Measurements from ENCODE around the gene C22orf23.

Gene C22orf23

DNA sequence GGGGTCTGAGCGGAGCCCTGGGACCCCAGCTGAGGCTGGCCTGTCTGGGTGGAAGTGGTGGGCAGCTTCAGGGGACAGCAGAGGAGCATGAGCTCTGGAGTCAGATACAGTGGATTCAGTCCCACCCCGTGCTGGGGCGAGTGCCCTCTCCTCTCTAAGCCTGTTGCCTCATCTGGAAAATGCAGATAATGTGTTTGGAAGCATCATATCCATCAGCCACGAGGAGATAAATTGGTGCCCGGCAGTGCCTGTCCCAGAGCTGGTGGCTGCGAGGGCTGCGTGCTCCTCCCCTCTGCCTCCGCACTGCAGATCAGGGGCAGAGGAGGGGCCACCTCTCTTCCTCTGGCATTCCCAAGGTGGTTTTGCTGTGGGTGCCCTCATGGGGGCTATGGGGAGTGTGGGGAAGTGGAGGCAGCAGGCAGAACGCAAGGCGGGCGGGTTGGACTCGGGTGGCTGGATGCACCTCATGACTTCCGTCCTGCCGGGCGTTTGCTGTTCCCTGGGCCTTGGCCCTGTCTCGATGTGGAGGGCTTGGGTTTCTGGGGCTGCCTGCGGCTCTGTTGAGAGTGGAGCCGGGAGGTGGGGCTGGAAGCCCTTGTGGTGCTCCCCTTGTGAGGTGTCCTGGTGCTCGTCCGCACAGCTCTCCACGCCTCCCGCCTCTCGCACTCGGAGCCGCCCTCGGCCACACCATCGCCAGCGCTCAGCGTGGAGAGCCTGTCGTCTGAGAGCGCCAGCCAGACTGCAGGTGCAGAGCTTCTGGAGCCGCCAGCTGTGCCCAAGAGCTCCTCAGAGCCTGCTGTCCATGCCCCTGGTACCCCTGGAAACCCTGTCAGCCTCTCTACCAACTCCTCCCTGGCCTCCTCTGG, 26.4 kb downstream of the C22orf23 start:
- FAIRE-seq, result no peak
- DNase-seq (ENCODE audit: low spot score), result no peak

DNA sequence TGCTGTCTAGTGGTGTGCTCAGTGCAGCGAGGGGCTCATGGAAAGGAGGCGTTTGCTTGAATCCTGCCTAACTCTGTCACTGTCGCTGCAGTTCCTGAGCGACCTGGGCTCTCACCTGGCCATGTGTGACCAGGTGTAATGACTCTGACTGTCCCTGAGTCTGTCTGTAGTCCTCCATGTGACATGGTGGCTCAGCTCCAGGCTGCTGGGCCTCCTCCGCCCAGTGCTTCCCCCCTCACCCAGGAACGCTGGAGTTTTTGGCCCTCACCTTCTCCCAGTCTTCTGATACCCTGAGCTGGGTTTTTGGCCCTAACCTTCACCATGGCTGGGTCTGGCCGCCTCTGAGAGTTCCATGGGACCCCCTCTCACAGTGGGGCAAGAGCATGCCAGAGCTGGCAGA, 27.0 kb downstream of the C22orf23 start:
- FAIRE-seq, result no peak

DNA sequence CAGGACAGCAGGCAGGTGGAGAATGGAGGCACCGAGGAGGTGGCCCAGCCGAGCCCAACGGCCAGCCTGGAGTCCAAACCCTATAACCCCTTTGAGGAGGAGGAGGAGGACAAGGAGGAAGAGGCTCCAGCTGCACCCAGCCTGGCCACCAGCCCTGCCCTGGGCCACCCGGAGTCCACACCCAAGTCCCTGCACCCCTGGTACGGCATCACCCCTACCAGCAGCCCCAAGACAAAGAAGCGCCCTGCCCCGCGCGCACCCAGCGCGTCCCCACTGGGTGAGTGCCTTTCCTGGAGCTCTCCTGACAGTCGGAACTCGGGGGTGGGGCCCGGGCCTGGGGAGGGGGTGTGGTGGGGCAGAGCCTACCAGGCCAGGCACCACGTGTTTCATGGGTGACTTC, 27.6 kb downstream of the C22orf23 start:
- no peak for FAIRE-seq
- no peak for DNase-seq (ENCODE audit: low spot score)

More for the DNA sequence above, 27.0 kb downstream of the C22orf23 start:
- no peak for DNase-seq (ENCODE audit: low spot score)

DNA sequence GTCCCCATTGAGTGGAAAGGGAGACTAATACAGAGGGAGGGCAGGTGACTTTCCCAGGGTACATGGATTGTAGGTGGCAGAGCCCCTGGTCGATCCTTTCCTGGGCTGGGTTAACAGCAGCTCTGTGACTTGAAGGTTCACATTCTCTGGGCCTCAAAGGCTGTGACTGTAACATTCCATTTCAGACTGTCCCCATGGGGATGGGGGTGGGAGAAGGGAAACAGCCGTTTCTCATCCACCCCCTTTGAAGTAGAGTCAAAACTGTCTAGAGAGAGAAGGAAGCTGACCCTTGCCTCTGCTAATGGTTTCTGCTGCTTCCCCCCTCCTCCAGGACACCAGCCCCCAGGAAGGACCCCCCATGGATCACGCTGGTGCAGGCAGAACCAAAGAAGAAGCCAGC, 28.1 kb downstream of the C22orf23 start:
- no peak for DNase-seq (ENCODE audit: low spot score)
- FAIRE-seq, result no peak

DNA sequence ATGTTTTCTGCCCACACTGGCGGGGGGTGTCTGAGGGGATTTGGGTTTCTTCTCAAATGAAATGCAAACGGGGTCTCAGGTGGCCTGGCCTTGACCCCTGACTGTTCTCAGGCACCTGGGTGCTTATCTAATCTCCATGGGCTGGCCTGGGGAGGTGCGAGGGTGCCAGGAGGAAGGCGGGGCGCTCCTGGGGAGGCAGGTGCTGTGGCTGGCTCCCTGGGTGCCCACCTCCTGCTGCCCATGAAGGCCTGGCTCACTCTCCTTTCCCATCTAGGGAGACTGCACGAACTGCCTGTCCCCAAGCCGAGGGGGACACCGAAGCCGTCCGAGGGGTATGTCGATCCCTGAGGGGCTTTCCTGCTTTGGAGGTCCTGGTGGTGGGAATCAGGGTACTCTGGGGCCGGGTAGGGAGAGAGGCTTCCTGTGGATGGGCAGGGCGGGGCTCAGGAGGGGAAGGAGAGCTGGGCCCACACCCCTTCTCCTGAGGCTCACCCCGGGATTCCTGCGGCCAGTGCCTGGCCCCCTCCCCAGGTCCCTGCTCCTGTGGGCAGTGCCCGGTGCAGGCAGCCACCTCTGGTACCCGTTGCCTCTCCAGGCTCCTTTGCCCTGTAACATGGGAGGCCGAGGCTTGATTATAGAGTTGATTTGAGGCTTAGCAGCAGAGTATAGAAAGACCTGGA, 28.9 kb downstream of the C22orf23 start:
- FAIRE-seq, result no peak
- DNase-seq (ENCODE audit: low spot score), result no peak

DNA sequence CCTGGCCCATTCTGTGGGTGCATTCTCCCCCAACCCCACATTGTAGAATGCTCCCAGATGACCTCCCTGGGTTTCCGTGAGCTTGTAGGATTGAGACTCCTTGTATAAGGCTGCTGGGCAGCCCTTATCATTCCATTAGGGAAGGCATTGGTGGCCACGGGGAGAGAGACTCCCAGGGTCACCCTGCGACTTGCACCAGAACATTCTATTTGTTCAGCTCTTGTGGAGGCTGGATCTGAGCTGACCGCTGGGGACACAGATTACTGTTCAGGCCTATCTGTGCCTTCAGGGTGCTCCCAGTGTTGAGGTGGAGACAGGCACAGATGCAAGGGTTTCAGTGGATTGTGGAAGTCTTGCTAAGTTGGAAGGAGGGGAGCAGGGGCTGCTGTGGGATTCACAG, 29.5 kb downstream of the C22orf23 start:
- no peak for FAIRE-seq
- DNase-seq (ENCODE audit: low spot score), result no peak

DNA sequence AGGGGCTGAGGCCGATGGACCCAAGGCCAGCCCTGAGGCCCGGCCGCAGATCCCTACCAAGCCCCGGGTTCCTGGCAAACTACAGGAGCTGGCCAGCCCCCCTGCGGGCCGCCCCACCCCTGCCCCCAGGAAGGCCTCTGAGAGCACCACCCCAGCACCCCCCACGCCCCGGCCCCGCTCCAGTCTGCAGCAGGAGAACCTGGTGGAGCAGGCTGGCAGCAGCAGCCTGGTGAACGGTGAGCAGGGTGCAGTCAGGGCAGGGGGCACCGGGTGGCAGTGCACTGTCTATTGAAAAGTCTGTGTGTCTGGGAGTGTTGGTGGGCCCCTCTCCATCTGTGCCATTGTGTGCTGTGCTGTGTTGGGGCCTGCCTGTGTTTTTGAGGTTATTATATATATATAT, 31.2 kb downstream of the C22orf23 start:
- DNase-seq (ENCODE audit: low spot score) (no peak), FAIRE-seq (no peak)

DNA sequence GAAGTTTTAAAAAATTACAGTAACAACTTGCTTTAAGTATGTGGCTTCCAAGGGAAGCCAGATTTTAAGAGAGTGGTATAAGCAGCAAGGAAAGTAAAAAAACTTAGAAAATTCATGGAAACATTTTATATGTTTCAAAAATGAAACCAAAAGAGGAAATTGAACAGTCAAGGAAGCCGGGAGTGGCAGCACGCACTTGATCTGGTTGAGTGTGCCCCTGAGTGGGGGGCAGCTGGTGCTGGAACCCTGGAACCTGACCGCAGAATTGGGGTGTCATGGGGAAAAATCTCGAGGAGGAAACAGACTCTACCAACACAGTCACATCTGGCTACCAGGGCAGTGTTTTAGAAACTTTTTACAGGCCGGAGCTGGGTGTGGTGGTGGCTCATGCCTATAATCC, 33.3 kb downstream of the C22orf23 start:
- DNase-seq (ENCODE audit: low spot score), result no peak
- no peak for FAIRE-seq

DNA sequence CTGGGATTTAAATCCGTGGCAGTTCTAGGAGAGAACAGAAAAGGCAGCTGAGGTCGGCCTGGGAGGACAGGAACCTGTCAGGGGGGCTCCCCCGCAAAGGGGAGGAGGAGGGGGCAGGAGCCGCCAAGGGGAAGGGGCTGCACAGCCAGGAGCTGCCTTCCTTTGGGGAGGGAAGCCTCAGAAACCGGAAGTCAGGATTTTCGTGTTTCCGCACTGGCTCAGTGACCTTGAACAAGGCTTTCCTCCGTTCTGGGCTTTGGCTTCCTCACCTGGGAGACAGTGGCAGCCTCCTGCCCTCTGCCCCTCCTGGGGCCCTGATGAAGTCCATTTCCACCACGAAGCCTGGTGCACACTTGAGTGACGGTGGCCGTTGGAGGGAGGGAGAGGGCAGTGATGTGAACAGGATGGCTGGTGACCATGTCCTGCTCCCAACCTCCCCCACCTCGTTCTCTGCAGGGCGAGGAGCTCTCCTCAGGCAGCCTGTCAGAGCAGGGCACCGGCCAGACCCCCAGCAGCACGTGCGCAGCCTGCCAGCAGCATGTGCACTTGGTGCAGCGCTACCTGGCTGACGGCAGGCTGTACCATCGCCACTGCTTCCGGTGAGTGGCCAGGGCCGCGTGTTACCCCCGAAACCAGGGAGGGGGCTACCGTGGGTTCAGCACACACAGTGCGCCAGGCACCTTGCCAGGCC, 34.7 kb downstream of the C22orf23 start:
- no peak for DNase-seq (ENCODE audit: low spot score)
- FAIRE-seq, result no peak

DNA sequence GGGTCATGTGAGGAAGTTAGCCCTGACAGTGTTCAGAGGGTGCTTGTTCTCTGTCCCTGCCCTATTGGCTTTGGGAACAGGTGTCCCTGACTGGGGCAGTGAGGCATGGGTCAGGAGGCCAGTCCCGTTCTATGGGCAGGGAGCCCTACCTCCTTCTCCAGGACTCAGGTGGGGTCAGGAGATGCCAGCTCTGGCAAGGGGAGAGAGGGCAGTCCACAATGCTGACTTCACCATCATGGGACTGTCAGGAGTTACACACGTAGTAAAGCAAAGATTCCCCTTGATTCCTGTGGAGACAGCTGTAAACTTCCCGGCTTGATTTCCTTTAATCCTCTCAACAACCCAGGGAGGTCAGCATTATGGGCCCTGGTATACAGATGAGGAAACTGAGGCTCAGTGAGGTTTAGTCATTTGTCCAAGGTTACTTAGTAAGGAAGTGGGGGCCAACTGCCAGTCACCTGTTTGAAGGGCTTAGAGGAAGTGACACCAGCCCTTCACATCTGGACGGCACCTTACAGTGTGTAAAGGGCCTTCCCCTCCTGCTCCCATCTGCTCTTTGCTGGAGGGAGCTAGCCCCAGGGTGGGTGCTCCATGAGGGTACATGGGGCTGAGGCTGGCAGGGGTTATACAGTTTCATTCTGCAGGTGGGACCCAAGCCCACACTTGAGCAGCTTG, 35.4 kb downstream of the C22orf23 start:
- FAIRE-seq, result no peak

DNA sequence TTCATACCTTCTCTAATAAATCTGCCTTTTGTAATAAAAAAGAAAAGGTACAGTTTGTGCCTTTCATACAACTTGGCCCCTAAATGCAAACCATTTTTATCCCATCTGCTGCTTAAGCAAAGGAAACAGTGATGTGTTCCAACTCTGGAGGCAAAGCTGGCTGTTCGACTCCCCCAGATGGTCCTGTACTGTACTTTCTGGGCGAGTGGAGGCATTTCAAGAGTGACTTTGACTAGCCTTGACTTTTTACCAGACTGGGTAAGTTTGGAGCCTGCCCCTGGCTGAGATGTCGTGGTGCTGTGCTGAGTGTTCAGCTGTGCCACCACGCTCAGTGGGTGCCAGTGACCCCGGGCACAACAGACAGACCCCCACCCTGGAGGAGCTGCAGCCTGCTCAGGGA, 37.1 kb downstream of the C22orf23 start:
- DNase-seq (ENCODE audit: low spot score) (no peak), FAIRE-seq (no peak)

More for the DNA sequence above, 35.4 kb downstream of the C22orf23 start:
- no peak for DNase-seq (ENCODE audit: low spot score)

DNA sequence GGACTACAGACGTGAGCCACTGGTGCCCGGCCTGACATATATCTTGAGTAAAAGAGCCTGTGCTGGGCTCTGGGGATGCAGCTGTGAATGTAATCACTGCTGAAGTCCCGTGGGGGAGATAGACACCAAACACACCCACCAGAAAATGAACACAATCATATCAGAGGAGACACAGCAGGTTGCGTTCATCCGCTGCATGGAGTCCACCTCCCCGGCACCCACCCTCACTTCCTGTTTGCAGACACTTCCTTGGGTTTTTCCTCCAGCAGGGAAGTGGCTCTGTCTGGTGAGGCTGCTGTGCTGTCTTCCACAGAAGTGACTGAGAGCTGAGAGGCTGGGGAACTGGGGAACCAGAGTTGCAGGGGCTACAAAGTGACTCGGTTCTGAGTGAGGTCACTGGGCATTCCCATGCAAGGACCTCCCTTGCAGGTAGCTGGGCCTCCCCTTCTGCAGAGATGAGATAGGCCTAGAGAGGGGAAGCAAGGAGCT, 40.1 kb downstream of the C22orf23 start:
- DNase-seq (ENCODE audit: low spot score) (no peak), FAIRE-seq (no peak)

DNA sequence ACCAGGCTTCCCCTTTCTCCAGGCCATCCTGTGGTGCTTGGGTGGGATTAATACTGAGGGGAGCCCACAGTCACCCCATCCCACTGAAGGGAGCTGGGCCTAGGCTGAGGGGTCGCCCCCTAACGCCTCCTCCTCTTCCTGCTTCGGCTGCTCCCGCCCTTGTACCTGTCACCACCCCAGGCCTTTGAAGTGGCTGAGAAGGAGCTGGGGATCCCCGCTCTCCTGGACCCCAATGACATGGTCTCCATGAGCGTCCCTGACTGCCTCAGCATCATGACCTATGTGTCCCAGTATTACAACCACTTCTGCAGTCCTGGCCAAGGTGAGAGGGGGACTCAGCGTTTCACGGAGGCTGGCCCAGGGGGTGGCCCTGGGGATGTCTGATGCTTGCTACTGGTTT, 41.2 kb downstream of the C22orf23 start:
- DNase-seq (ENCODE audit: low spot score) (no peak), FAIRE-seq (no peak)

DNA sequence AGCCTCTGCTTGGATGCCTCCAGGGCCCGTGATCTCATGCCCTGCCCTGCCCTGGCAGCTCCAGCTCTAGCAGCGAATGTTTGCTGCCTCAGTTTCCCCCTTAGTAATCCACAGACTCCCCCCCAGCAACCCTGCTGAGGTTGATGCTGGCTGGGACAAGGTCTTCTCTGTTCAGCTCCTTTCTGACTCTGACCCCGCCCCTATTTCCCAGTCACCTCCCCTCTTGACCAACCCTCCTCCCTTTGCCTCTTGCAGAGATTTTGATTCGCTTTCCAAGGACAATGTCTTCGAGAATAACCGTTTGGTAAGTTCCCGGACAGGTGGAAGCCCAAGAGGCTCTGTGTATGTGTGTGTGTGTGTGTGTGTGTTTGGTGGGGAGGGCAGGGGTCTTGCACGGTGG, 41.7 kb downstream of the C22orf23 start:
- no peak for FAIRE-seq
- DNase-seq (ENCODE audit: low spot score), result no peak

DNA sequence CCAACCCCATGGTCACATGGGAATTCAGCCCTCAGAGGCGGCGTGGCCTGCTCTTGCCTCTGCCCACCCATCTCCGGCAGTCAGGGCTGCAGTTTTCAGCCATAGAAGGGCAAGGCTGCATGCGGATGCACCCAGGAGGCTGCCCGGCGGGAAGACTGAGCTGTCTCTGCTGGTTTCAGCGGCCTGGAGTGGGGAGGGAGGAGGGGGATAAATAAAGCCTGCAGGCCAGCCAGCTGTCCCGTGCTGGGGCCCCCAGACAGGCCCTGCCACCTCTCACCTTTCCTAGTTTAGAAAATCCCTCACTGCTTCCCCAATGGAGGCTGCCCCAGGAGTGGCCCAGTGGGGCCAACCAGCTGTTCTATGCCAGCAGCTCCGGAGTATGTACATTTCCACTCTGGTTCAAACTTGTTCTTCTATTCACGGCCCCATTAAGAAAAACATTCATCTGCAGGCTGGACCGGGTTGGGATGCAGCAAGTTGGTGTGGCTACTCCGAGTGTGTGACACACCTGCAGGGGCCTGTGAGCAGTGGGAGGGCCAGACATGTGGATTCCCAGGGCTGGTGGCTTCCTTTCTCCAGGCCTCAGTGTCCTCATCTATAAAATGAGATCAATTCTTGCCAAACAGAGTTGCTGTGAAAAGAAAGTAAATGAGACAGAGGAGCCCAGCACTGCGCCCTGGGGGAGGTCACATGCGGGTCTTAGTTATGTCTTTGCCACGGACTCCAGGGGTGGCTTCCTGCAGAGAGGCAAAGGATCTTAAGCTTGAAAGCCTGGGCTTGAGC, 42.3 kb downstream of the C22orf23 start:
- DNase-seq (ENCODE audit: low spot score), result no peak
- FAIRE-seq, result no peak

DNA sequence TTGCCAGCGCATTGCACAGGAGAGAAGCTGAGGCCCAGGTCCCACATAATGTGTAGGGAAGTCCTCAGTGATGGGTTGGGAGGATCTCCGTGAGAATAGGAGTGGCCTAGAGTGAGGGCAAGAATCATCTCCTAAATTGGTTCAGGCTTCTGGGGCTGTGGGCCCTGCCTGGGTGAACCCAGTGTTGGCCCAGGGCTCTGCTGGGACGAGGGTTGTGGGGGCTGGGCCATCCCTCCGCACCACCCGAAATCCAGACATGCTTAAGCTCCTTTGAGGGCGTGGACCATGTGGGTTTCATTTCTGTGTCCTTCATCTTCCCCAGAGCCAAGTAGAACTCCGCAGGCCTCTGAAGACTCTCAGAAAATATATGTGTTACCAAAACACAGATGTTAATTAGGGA, 43.6 kb downstream of the C22orf23 start:
- no peak for DNase-seq (ENCODE audit: low spot score)
- FAIRE-seq, result no peak

DNA sequence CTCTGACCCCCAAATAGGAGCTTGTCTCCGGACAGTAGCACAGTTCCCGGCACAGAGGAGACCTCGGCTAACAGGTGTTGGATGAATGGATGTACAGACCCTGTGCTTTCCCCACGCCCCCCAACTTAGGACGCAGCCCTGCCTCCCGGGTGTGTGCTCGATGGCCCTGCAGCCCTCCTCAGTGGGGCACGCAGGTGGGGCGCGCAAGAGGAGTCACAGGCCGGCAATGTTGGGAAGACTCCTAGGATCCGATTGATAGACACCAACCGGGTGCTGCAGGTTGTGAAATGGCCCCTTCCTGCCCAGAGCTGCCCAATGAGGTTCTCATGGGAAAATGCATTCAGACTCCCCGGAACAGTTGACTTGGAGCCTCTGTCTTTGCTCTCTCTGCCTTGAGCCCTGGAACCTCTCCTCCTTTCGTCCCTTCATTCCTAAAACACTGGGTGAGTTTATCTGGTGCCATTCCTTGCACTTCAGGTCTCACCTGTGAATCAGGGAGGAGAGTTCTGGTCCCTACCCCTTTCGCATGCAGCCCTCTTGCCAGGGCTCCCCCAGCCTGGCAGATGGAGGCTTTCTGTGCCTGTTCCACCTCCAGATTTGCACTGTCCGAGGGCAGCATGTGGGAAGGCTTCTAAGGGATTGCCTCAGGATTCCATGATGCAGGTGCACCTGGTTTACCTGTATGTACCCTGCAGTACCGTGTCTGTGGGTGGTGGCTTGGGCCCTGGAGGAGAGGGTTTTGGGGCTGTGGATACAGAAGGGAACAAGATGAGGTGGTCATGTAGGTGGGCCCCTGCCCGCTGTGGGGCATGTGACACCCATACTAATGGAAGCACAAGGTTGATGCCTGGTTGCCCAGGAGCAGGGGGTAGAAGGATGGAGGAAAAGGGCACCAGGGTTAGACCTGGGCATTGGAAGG, 46.1 kb downstream of the C22orf23 start:
- no peak for FAIRE-seq
- DNase-seq (ENCODE audit: low spot score), result no peak

DNA sequence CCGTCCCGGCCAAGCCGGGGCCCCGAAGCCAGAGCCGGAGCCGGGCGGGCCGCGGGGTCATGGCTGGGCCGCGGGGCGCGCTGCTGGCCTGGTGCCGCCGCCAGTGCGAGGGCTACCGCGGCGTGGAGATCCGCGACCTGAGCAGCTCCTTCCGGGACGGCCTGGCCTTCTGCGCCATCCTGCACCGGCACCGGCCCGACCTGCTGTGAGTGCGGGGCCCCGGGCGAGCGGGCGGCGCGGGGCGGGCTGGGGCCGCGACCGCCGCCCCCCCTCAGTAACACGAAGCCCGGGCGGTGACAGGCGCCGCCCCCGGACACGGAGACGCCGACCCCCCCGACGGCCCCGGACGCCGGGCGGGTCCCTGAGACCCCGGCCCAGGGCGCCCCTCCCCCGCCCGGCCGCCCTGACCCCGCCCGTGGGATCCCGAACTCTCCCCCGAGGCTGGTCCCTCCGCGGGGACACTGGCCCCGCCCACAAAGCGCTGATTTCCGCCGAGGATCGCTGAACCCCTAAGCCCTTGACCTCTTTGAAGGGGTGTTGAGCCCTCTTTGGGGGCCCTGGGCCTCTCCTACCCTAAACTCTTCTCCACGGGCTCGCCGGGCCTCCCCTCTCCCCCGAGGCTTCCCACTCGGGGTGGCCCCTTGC, 46.9 kb downstream of the C22orf23 start:
- DNase-seq (ENCODE audit: low spot score), result no peak
- FAIRE-seq, result no peak

Measured in RCC 7860 (cell line).